ENCODE results near the gene POLR3GL.

- TF ChIP-seq CTCF (conservative IDR thresholded peaks at IDR 0.05; ENCODE audit: low read length) (no peak), EZH2phosphoT487 (IDR thresholded peaks at IDR 0.05; ENCODE audit: borderline replicate concordance, low read depth, low read length) (no peak)
These were observed 31.5 kb downstream of the POLR3GL start for GRCh38 chr1:145995964-145996432.
